Measurements from ENCODE around the gene ASB1. TPM values are rescaled to one million over a fixed set of nuclear protein-coding genes. Genes with fewer than 3 reads are reported as not detected.

ASB1 gene
- total RNA-seq, 1 donor from 2014 or later: 33.9 TPM

DNA sequence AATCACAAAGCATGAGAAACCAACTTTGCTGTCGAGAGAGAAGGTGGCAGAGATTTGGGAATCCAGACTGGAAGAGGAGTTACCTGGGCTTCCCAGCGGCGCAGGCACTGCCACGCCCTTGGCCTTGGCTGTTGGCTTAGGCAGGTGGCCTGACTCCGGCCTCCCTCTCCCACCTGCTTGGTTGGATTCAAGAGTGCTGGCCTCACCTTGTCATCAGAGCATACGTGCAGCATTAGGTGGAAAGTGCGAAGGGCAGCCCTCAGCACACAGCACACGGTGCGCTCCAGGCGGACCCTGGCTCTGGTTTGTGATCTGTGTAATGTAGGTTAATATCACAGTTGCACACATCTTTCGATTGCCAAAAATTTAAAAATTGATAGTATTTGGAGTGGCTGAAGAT is 19.2 kb upstream of the ASB1 start:
- Mint-ChIP-seq H3K27ac (ENCODE audit: unreplicated experiment) (no peak overlapping the region), H3K9me3 (ENCODE audit: unreplicated experiment) (no peaks in the 10 kb centered on the region), H3K4me1 (ENCODE audit: unreplicated experiment) (peaks cover 22% of the 10 kb centered on the region), H3K27me3 (ENCODE audit: unreplicated experiment) (no peaks in the 10 kb centered on the region), H3K36me3 (ENCODE audit: unreplicated experiment) (peaks cover 8% of the 10 kb centered on the region), H3K4me3 (ENCODE audit: unreplicated experiment) (no peak overlapping the region)
- DNase-seq (ENCODE audit: extremely low spot score, unreplicated experiment): no peak
- TF ChIP-seq, protein P1, sequence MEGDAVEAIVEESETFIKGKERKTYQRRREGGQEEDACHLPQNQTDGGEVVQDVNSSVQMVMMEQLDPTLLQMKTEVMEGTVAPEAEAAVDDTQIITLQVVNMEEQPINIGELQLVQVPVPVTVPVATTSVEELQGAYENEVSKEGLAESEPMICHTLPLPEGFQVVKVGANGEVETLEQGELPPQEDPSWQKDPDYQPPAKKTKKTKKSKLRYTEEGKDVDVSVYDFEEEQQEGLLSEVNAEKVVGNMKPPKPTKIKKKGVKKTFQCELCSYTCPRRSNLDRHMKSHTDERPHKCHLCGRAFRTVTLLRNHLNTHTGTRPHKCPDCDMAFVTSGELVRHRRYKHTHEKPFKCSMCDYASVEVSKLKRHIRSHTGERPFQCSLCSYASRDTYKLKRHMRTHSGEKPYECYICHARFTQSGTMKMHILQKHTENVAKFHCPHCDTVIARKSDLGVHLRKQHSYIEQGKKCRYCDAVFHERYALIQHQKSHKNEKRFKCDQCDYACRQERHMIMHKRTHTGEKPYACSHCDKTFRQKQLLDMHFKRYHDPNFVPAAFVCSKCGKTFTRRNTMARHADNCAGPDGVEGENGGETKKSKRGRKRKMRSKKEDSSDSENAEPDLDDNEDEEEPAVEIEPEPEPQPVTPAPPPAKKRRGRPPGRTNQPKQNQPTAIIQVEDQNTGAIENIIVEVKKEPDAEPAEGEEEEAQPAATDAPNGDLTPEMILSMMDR (IDR thresholded peaks at IDR 0.05): no peak

DNA sequence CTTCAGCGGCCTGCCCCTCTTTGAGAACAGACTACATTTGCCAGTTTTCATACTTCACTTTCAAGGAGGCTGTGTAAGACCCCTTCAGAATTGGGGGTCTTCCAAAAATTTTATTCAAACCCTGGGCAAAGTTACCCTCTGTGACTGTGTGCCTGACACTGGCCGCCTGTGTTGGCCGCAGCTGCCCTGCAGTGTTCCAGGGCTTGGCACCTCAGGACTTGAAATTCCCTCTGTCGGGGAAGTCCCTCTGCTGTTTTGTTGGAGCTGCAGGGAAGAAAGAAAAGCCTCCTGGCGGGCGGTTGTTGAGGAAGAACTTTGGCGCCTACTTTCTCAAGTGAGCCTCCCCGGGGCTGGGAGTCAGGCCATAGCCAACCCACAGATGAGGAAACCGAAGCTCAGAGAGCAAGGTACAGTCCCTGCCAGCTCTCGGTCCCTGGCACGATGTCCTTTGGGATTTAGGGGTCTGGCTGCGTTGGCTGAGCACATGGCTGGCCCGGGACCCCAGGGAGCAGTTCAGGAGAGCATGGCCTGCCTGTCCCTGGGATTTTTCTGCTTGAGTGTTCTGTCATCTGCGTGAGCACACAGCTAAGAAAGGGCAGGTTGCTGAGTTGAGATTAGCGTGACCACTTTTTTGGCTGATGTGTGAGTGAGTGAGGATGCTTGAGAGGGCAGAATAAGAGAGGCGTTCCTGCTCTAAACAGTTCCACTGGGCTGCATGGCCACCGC is 17.9 kb upstream of the ASB1 start:
- H3K27ac Mint-ChIP-seq (ENCODE audit: unreplicated experiment): no peak overlapping the region
- DNase-seq (ENCODE audit: extremely low spot score, unreplicated experiment): no peak
- no peaks in the 10 kb centered on the region for H3K9me3 Mint-ChIP-seq (ENCODE audit: unreplicated experiment)
- TF ChIP-seq, protein P1 (IDR thresholded peaks at IDR 0.05): no peak
- H3K36me3 Mint-ChIP-seq (ENCODE audit: unreplicated experiment): peaks cover 8% of the 10 kb centered on the region
- peaks cover 22% of the 10 kb centered on the region for H3K4me1 Mint-ChIP-seq (ENCODE audit: unreplicated experiment)
- no peaks in the 10 kb centered on the region for H3K27me3 Mint-ChIP-seq (ENCODE audit: unreplicated experiment)
- H3K4me3 Mint-ChIP-seq (ENCODE audit: unreplicated experiment): no peak overlapping the region

DNA sequence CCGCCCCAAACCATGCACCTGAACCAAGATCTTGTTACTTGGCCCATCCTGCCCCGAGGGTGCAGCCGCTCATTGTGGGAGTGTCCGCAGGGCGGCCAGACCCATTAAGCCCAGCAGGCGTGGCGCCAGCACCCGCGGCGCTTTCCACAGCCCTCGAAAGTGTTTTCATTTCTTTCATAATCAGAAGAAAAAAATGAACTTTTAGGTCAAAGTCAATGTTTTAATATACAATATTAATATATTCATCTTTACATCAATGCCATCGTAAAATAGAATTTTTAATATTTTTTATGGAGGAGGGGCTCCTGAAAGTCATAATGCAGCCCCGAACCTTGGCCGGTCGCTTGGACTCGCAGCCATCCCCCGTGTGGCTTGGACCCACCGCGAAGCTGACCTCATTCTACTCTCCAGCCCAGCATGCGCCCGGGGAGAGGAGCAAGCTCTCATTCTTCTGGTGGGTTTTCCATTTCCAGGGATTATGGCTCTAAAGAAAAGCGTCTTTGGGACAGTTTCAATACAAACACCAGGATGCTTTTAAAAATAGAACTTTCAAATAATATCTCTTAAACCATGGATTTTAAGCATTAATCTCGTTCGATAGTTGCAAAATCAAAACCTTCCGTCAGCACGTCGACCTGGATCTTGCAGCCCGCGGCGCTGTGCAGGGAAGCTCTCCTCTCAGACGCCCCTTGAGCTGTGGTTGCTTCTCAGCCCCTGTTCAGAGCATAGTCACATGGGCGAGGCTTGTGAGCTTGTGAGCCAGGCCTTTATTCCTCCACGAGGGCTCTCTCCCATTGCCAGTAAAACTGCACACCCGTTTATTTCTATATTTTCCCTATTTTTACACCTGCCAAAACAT is 17.2 kb upstream of the ASB1 start:
- Mint-ChIP-seq H3K27me3 (ENCODE audit: unreplicated experiment) (no peaks in the 10 kb centered on the region), H3K27ac (ENCODE audit: unreplicated experiment) (no peak overlapping the region), H3K9me3 (ENCODE audit: unreplicated experiment) (no peaks in the 10 kb centered on the region), H3K36me3 (ENCODE audit: unreplicated experiment) (peaks cover 5% of the 10 kb centered on the region), H3K4me3 (ENCODE audit: unreplicated experiment) (no peak overlapping the region), H3K4me1 (ENCODE audit: unreplicated experiment) (peaks cover 22% of the 10 kb centered on the region)
- TF ChIP-seq, protein P1 (IDR thresholded peaks at IDR 0.05): no peak
- DNase-seq (ENCODE audit: extremely low spot score, unreplicated experiment): no peak

DNA sequence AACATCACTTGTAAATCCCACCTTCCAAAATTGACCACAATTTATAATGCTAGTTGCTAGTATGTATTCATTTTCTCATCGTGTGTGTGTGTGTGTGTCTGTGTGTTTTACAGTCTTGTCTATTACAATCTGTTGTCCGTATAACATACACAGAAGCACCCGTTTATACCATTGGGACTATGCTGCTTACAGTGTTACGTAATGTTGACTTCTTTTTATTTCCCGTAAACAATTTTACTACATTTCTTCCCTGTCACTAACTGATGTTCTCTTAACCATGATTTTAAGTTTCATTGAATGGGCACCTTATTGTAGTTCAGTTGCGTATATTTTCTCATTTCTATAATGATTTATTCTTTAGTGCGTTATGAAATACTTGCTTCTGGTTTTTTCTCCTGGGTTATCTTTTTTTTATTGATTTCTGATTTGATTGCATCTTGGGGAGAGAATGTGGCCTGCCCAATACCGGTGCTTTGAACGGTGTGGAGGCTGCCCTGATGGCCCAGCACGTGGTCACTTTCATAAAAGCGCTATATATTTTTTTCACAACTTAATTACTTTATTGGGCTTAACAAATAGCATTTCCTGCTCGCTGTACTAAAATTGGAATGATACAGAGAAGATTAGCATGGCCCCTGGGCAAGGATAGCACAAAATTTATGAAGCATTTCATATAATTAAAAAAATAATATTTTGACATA is 14.5 kb upstream of the ASB1 start:
- no peak overlapping the region for H3K27ac Mint-ChIP-seq (ENCODE audit: unreplicated experiment)

More for the DNA sequence above, 14.5 kb upstream of the ASB1 start:
- Mint-ChIP-seq H3K36me3 (ENCODE audit: unreplicated experiment) (peaks cover 3% of the 10 kb centered on the region), H3K27me3 (ENCODE audit: unreplicated experiment) (no peaks in the 10 kb centered on the region), H3K9me3 (ENCODE audit: unreplicated experiment) (no peaks in the 10 kb centered on the region), H3K4me1 (ENCODE audit: unreplicated experiment) (peaks cover 8% of the 10 kb centered on the region), H3K4me3 (ENCODE audit: unreplicated experiment) (no peak overlapping the region)
- TF ChIP-seq, protein P1 (IDR thresholded peaks at IDR 0.05): no peak
- no peak for DNase-seq (ENCODE audit: extremely low spot score, unreplicated experiment)

All from osteocyte (in vitro differentiated cells).